NCI-H2196 treated with DMSO at 0.1 percent for 48 hours (cell line): Measurements from ENCODE around the gene GHRH.

Source experiments
- DNase-seq: peaks from one replicate; lab custom pipeline; 2025; ENCODE audit not compliant: unreplicated experiment; lab: John Stamatoyannopoulos, UW

The GHRH gene

DNA sequence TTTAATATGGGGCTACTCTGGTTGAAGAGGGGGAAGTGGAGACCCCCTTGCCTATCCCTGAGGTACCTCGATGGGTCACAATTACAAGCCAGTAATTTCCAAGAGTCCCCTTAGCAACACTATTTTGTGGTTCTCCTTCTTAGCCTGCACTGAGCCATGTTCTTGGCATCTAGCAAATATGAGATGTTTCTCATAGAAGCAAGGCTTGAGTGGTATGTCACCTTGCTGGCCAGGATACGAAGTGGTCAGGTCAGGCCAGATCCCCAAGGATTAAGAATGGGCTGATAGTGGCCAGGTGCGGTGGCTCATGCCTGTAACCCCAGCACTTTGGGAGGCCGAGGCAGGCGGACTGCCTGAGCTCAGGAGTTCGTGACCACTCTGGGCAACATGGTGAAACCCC is 2.1 kb upstream of the GHRH start:
- no peak for DNase-seq

DNA sequence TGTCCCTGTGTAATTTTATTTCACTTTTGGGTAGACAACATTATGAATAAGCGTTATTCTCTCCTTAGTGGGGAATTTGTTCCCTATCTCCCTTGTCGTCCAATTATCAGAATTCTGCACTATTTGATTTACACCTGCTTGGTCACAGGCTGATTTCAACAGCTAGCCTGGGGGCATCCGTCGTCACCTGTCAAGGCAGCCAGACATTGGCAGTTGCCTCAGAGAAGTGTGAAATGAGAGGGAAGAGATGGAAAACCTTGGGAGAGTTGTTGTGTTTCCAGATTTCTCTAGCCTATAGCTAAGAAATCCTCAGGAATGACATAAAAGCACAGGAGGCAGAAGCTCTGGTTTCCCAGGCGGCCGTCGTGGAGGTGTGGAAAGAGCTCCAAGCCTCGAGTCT is 891 bp upstream of the GHRH start:
- DNase-seq: no peak

DNA sequence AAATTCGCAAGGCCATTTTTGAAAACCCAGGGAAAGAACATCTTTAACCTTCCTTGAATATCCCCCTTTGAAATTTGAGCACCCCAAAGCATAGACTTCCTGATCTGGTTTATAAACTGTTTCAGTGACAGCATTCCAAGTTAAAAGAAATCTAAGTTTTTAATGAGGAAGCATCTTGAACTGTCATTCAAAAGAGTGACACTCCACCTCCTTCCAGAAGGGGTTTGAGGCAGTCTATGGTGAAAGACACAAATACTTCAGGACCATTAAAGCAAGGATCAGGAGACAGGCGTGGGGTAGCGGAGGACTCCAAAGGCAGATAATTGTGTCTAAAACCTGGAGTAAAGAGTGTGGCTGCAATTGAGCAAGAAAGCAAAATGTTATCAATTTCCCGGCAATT is 691 bp downstream of the GHRH start:
- no peak for DNase-seq

DNA sequence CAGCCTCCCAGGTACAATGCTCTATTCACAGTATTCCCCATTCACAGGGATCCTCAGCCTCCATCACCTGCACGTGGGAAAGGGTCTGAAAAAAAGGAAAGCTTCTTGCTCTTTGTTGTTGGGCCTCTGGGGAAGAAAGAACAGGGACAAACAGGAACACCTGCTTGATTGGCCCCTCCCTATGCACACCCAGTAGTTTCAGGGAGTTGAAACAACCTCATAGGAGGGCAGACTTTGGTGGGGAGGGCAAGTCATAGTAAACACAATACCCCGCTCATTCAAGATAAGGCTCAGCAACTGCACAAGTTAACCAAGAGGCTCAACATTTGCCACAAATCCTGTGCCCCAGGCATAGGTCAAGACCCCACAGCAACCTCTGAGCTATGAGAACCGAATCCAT is 1.7 kb downstream of the GHRH start:
- DNase-seq: no peak

DNA sequence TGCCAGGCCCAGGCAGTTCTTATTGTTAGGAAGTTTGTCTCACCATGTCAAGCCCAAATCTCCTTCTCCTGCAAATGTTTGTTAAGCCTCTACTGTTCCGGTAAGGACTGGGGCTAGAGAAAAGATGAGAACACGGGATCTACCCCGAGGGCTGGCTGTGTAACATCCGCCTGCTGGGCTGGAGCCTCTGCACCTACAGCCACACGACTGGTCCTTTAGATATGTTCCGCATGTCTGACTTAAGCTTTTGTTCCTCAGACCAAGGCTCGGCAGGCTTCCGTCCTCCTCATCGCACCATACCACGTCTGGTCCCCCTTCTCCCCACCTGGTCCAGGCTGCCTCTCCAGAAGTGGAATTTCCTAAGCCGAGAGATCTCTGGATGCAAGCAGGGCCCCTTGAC is 2.6 kb downstream of the GHRH start:
- no peak for DNase-seq

DNA sequence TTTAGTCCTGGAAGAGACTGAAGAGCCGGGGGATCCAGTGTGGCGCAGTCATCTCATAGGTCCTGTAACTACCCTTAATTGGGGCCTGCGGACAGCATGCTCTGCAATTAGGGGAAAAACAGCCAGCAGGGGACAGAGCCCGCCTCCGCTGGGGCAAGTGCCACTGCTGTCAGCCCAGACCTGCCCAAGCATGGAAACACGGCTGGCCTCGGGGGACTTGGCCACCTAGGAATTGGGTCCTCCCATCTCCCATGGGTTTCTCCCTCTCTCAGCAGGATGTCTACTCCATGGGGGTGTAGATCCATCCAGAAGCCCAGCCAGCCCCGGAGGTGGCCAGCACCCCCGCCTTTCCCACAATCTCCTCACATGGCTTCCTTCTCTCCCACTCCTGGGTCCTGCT is 3.6 kb downstream of the GHRH start:
- DNase-seq: no peak

DNA sequence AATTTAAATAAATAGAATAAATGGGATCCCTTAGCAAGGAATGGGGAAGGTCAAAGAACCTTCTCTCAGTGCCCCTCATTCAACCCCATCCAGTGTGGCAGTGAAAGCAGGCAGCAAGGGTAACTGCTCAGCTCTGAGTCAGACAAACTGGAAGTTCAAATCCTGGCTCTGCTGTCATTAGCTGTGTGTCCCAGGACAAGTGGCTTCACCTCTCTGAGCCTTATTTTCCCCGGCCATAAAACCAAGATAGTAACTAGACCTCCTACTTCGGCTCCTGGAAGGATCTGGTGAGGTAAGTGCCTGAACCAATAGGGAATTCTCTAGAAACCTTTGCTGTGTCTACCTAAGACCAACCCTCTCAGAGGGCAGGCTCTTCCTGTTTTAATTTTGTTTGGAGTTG is 4.1 kb downstream of the GHRH start:
- DNase-seq: no peak

DNA sequence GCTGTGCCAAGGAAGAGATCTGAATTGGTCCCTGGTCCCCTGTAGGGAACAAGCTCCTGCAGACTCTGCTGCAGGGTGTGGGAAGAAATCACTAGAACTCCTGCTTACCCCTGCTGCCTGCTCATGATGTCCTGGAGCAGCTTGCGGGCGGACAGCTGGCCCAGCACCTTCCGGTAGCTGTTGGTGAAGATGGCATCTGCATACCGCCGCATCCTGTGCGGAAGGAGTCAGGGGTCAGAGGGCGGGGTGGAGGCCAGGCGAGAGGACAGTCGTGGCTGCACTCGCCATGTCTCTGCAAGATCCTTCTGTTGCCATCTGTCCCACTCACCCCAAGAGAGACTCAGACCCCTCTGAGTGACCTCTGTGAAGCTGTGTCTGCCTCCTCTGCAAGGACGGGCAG is 5.3 kb downstream of the GHRH start:
- no peak for DNase-seq

DNA sequence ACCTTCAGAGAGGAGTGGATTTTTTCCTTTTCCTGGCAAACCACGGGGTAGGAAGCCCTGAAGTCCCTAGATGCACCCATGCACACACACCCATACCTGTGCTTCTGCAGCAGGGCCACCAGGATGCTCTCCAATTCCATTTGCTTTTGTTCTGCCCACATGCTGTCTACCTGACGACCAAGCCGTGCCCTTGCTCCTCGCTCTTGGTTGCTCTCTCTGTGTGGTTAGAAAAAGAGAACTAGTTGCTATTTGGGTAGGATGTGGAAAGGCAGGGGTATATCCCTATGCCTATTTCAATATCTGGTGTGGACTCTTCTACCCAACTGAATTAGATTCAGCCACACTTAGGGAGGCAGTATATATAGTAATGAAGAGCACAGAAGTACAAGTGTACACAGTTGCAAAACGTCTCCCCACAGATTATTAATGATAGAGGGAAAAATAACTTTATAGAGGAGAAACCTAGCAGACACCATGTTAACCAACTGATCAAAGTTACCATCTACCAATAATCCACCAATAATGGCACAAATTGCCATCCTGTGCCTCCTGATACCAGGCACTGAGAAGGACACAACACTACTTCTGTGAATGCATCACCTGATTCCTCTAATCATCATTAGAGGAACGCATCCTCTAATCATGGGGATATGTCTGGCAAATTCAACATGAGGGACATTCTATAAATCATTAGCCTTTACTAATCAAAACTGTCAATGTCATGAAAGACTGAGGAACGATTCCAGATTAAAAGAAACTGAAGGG is 7.3 kb downstream of the GHRH start:
- no peak for DNase-seq

DNA sequence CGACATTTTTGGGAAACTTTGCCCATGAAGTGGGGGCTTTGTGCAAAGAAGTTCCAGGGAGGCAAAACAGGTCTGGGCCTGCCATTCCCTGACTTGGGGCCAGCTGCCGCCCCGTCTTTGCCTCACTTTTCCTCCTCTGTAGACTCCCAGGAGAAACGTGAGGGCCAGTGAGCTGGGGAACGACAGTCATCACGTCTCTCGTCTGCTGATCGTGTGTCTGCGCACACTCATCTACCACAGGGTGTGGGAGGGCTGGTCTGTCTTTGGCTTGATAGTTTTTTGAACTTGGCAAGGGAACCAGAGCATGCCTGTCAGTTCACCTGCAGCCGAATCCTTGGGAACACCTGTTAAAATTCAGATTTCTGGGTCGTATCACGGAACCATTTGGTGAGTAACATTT is 8.5 kb downstream of the GHRH start:
- DNase-seq: no peak

DNA sequence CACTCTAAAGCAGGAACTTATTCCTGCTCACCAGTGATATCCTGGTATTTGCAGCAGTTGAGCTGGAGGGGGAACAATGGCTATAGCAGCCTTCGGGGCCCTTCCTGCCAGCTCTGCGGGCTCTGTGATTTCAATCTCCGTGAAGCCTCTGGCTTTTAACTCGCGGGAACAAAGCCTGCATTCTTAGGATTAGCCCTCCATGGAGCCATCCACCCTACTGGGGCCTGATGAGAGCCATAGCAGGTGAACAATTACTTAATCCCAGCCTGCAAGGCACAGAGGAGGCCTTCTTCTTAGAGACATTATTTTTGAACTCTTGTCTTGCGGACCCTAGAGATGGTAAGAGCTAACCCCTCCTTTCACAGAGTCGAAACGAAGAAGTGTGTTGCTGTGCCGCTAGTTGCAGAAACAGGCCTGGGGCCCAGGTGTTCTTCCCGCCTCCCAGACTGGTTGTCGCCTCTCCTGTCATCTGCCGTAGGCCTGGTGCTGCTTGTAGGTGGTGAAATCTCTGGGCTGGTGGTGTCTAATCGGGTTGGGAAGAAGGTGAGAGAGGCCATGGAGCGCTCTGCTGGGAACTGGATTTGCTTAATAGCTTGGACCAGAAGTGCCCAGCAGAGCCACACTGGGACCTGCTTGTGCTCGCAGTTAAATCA is 9.7 kb downstream of the GHRH start:
- no peak for DNase-seq

DNA sequence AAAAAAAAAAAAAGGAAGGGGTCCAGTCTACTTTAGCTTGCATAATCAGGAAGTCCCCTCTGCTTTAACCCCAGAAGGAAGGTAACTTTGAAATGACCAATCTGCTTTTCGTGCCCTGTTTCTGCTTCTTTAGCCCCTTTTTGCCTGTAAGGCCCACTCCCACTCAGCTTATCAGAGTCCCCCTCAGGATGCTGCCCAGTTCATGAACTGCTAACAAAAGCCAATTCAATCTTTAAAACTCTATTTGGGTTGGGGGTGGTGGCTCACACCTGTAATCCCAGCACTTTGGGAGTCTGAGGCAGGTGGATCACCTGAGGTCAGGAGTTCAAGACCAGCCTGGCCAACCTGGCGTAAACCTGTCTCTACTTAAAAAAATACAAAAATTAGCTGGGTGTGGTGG is 12.3 kb downstream of the GHRH start:
- no peak for DNase-seq

DNA sequence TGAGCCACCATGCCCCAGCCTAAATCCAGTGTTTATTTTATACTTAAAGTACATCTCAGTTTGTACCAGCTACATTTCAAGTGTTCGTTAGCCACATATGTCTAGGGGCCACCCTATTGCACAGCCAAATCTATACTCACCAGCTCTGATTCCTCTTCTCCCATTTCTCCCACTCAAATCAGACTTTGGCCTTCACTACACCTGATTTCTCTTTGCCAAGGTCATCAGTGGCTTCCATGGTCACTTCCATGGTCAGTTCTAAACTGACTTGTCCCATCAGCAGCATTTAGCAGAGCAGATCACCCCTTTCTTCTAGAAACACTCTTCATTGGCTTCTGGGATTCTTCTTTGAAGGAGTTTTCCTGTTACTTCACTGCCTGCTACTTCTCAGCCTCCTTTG is 14.1 kb downstream of the GHRH start:
- no peak for DNase-seq

DNA sequence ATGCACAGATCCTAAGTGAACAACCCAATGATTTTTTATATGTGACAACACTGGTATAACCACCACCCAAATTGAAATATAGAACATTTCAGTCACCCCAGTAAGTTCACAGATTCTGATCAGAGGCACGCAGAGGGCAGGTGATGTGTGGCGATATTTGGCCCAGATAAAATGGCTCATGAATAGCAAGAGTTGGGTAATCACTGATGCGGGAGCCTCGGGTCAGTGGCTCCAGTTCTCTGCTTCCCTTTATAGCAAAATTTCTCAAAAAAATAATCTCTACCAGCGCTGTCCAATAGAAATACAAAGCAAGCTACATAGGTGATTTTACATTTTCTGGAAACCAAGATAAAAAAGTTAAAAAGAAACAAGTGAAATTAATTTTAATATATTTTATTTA is 14.9 kb downstream of the GHRH start:
- DNase-seq: no peak

DNA sequence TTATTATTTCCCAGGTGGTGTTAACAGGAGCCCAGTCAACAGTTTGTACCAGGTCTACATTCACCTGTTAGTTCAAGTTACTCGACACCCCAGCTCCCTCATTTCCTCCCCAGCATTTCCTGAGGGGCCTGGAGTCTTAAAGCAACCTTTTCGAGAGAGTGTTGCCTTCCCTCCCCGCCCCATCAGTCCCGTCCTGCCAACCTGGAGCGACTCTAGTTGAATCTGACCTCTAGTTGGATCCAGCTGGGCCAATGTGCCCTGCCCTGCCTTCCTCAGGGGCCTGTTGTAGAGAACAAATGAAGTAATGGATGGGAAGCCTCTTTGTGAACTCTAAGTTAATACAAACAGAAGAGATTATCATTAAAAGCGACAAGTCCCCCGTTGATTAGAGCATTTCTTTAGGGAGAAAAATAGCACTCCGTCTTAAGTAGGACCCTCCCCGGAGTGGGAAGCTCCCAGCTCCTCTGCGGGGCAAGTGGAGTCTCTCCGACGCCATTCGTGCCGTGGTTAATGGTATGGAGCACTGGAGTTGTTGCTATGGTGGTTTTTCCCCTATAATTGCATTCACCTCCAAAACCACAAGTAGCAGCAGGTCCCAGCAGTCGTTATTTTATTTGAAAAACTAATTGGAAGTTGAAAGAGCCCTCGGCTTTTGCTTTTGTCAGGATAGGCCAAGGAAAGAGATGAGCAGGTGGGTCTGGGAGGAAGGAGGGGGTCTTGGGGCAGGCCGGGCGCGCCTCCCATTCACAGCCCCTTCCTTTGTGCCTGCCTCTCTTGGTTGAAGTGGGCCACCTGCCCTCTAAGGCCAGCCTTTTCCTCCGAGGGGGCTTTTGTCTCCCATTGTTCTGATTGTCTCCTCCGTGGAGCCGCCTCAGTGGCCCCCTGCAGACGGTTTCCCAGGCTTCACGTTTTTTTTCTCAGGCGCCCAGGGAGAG is 16.1 kb downstream of the GHRH start:
- no peak for DNase-seq

DNA sequence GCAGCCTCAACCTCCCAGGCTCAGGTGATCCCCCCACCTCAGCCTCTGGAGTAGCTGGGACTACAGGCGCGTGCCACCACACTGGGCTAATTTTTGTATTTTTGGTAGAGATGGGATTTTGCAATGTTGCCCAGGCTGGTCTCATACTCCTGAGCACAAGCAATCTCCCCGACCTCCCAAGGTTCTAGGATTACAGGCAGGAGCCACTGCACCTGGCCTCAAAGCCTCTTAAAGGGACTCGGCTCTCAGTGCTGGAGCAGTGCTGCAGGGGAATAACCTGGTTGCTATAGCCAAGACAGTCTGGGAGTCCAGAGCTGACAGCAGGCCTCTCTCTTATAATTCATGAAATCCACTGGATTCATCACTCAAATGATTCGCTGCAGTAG is 17.0 kb downstream of the GHRH start:
- DNase-seq: no peak

DNA sequence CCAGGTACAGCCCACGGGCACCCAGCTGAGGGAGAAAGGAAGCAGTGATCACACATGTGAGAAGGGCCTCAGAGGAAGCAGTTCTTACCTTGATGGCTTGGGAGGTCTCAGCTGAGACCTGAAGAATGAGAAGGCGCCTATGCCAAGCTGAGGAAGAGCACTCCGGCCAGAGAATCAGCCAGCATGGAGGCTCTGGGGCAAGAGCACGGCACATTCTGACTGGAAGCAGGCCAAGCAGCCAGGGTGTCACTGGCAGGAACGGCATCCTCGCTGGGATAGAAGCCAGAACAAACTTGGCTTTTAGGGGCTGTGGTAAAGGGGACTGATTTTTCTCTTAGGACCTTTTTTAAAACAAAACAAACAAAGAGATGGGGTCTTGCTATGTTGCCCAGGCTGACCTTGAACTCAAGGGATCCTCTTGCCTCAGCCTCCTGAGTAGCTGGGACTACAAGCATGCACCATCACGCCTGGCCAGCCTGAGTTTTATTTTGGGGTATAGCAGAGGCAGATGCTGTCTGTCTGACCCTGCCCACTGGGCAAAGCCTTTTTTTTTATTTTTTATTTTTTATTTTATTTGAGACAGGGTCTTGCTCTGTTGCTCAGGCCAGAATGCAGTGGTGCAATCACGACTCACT is 17.6 kb downstream of the GHRH start:
- DNase-seq: no peak

DNA sequence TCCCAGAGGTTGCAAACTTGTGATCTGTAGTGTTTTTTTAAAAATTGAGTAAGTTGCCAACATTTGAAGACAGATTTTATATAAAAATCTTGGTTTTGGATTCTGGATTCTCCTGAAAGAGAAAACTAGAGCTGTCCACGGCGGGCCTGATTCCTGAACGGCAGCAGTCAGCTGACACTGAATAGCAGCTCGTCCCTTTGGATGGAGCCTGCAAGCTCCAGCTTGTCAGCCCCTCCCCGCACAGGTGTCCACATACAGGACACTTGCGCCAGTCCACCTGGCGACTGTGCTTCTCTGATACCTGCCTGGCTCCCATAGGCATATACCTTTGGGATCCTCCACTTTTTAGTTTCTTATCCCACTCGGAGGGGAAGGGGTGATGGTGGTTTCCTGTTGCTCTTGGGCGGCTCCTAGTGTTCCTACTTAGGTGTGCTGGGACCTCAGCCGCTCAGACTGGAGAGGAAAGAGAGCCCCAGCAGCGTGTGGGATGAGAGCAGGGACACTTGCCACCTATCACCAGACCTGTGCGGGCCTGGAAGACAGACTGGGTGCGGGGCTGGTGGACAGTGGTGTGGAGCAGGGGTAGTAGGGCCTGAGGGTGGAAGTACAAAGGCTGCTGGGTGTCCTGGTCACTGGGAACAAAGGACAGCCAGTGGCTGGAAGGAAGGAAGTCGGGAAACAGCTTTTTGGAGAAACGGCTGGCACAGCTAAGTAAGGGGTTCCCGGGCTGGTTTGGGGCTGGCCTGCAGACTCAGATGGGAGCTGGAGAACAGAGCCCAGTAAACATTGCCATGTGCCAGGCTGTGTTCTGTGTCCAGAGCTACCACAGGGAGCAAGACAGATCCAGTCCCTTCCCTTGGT is 18.3 kb downstream of the GHRH start:
- no peak for DNase-seq

DNA sequence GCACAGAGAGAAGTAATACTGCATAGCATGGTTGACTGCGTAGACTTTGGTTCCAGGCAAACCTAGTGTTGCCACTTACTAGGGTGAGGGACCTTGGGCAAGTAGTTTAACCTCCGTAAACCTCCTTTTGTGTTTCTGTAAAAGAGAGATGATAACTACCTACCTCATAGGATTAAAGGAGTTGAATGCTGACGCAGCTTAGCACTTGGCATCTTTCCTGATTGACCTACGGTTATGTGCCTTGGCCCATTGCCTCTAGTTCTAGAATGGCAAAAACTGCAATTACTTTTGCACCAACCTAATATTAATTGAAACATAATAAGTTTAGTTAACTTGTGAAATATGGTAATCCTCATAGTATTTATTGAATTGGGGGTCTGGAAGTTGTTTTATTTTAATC is 19.1 kb downstream of the GHRH start:
- DNase-seq: no peak

DNA sequence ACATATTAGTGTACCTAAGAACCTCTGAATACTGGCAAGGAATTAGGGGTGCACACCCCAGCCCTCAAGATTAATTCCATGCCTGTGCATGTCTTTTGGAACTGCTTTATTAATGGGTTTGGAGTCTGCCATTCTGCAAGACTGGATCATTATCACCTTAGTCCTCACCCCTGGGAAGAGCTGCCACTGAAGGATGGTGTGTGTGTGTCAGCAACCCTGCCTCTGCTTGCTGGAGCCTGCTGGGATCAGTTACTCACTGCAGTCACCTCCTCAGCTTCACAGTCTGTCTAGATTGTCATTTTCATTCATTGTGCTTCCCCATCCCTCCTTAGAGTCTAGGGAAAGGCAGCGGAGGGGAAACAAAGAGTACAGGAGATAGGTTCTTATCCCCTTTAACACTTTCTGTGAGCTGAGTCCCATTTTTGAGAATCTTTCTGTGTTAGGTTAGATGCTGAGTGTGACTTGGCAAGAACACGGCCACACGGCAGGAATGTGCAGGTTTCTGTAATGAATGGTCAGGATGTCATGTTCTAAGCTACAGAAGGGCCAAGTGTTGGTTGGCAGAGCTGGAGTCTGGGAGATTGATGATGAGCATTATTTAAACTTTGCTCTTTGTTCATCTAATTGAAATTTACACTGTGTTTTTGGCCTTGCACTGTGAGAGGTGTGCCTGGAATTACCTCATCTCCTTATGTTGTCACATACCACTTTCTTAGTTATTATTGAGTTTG is 21.1 kb downstream of the GHRH start:
- no peak for DNase-seq
